Measurements from ENCODE around the gene SHROOM4.

SHROOM4 gene

DNA sequence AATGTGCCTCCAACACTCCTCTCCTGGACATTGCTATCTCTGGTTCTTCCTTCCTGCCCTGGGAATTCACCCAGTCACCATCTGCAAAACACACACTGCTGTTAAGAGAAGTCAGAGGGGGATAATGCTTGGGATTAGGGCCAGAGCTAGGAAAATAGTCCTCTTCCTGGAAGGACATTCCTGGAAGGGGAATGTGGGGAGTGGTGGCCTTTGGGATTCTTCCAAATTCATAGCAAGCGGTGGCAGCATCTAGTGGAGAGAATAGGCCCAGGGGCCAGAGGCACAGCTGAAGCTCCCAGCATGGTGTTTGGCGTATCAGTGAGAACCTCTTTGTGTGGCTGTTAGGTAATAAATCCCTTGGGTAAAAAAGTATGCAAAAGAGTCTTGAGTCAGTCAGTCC, 34.3 kb downstream of the SHROOM4 start:
- no peaks in the 10 kb centered on the region for H3K4me1 ChIP-seq (ENCODE audit: control insufficient read depth, low read length)
- H3K9me2 ChIP-seq (replicated peaks; ENCODE audit: control insufficient read depth, low read length): no peaks in the 10 kb centered on the region
- H3K27me3 ChIP-seq (ENCODE audit: control insufficient read depth, low read length): no peaks in the 10 kb centered on the region
- H3F3A ChIP-seq (ENCODE audit: control insufficient read depth, insufficient read depth): no peaks in the 10 kb centered on the region
- no peaks in the 10 kb centered on the region for H3K36me3 ChIP-seq (ENCODE audit: control insufficient read depth, low read length)
- H3K4me3 ChIP-seq (ENCODE audit: low read length): no peak overlapping the region
- H3K79me2 ChIP-seq (ENCODE audit: control insufficient read depth, low read length): no peaks in the 10 kb centered on the region
- no peak overlapping the region for H3K27ac ChIP-seq (ENCODE audit: low read depth, low read length)
- TF ChIP-seq, protein P1, sequence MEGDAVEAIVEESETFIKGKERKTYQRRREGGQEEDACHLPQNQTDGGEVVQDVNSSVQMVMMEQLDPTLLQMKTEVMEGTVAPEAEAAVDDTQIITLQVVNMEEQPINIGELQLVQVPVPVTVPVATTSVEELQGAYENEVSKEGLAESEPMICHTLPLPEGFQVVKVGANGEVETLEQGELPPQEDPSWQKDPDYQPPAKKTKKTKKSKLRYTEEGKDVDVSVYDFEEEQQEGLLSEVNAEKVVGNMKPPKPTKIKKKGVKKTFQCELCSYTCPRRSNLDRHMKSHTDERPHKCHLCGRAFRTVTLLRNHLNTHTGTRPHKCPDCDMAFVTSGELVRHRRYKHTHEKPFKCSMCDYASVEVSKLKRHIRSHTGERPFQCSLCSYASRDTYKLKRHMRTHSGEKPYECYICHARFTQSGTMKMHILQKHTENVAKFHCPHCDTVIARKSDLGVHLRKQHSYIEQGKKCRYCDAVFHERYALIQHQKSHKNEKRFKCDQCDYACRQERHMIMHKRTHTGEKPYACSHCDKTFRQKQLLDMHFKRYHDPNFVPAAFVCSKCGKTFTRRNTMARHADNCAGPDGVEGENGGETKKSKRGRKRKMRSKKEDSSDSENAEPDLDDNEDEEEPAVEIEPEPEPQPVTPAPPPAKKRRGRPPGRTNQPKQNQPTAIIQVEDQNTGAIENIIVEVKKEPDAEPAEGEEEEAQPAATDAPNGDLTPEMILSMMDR (IDR thresholded peaks at IDR 0.05; ENCODE audit: low read depth, low read length, poor library complexity, severe bottlenecking): no peak
- TF ChIP-seq EZH2phosphoT487 (IDR thresholded peaks at IDR 0.05; ENCODE audit: borderline replicate concordance, low read length): no peak
- H3K4me2 ChIP-seq (ENCODE audit: low read length): no peak overlapping the region
- H4K20me1 ChIP-seq (ENCODE audit: control insufficient read depth, insufficient read depth, low read depth, low read length): no peaks in the 10 kb centered on the region
- no peaks in the 10 kb centered on the region for H3K9me3 ChIP-seq (ENCODE audit: control insufficient read depth, insufficient read depth, low read length)

DNA sequence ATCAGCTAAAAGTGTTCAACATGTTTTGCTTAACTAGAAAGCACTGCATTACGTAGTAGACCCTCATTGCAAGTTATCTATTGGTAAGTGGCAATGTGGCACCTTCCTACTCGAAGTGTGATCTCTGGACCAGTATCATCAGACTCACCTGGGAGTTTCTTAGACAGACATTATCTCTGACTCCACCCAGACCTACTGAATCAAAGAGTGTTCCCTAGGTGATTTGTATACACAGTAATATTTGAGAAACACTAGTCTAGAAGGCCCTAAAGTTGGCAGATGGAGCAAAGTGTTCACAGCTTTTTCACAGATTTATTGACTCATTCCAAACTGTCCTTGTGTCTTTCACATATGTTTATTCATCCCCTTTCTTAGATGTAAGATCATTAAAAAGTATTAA, 35.7 kb downstream of the SHROOM4 start:
- no peaks in the 10 kb centered on the region for H3K9me2 ChIP-seq (replicated peaks; ENCODE audit: control insufficient read depth, low read length)
- no peak overlapping the region for H3K4me3 ChIP-seq (ENCODE audit: low read length)
- no peak overlapping the region for H3K4me2 ChIP-seq (ENCODE audit: low read length)
- no peaks in the 10 kb centered on the region for H3K27me3 ChIP-seq (ENCODE audit: control insufficient read depth, low read length)
- H3K4me1 ChIP-seq (ENCODE audit: control insufficient read depth, low read length): no peaks in the 10 kb centered on the region
- no peaks in the 10 kb centered on the region for H4K20me1 ChIP-seq (ENCODE audit: control insufficient read depth, insufficient read depth, low read depth, low read length)
- TF ChIP-seq, protein P1 (IDR thresholded peaks at IDR 0.05; ENCODE audit: low read depth, low read length, poor library complexity, severe bottlenecking): no peak
- TF ChIP-seq EZH2phosphoT487 (IDR thresholded peaks at IDR 0.05; ENCODE audit: borderline replicate concordance, low read length): no peak
- no peaks in the 10 kb centered on the region for H3K79me2 ChIP-seq (ENCODE audit: control insufficient read depth, low read length)
- H3K36me3 ChIP-seq (ENCODE audit: control insufficient read depth, low read length): no peaks in the 10 kb centered on the region
- no peaks in the 10 kb centered on the region for H3K9me3 ChIP-seq (ENCODE audit: control insufficient read depth, insufficient read depth, low read length)
- no peak overlapping the region for H3K27ac ChIP-seq (ENCODE audit: low read depth, low read length)
- no peaks in the 10 kb centered on the region for H3F3A ChIP-seq (ENCODE audit: control insufficient read depth, insufficient read depth)

DNA sequence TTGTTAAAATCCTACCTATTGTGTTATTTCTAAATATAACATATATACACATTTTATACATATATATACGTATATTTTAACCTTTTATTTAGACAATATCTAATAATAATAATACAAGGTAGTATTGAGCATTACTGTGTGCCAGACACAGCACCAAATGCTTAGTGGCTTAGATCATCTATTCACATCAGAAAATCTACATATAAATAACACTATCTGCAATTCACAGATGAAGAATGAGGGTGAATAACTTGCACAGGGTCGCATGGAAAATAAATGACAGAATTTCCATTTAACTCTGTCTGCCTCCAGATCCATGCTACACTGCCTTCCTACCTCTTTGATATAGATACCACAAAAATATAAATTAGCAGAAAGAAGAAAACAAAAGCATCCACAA, 37.7 kb downstream of the SHROOM4 start:
- H3K79me2 ChIP-seq (ENCODE audit: control insufficient read depth, low read length): no peaks in the 10 kb centered on the region
- TF ChIP-seq, protein P1 (IDR thresholded peaks at IDR 0.05; ENCODE audit: low read depth, low read length, poor library complexity, severe bottlenecking): no peak
- no peak for TF ChIP-seq EZH2phosphoT487 (IDR thresholded peaks at IDR 0.05; ENCODE audit: borderline replicate concordance, low read length)
- H3K27ac ChIP-seq (ENCODE audit: low read depth, low read length): no peak overlapping the region
- no peak overlapping the region for H3K4me2 ChIP-seq (ENCODE audit: low read length)
- no peaks in the 10 kb centered on the region for H3K27me3 ChIP-seq (ENCODE audit: control insufficient read depth, low read length)
- no peaks in the 10 kb centered on the region for H3K4me1 ChIP-seq (ENCODE audit: control insufficient read depth, low read length)
- H4K20me1 ChIP-seq (ENCODE audit: control insufficient read depth, insufficient read depth, low read depth, low read length): no peaks in the 10 kb centered on the region
- H3F3A ChIP-seq (ENCODE audit: control insufficient read depth, insufficient read depth): no peaks in the 10 kb centered on the region
- H3K9me3 ChIP-seq (ENCODE audit: control insufficient read depth, insufficient read depth, low read length): no peaks in the 10 kb centered on the region
- H3K36me3 ChIP-seq (ENCODE audit: control insufficient read depth, low read length): no peaks in the 10 kb centered on the region
- no peak overlapping the region for H3K4me3 ChIP-seq (ENCODE audit: low read length)
- no peaks in the 10 kb centered on the region for H3K9me2 ChIP-seq (replicated peaks; ENCODE audit: control insufficient read depth, low read length)

DNA sequence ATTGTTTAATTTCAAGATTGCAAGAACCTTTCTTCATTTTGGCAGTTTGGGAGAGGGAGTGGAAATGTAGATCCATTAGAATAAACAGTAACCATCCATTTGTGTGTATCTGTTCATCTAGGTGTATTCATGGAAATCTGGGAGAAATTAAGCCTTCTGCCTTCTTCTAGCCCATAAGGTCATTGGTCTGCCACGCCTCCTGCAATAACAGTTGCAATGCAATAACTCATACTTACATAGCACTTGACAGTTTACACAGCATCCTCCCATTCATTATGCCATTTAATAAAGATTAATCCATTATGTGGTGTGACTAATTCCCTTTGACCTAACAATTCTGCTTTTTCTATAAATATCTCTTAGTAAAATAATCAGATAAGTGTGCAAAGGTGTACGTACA, 42.6 kb downstream of the SHROOM4 start:
- no peak for TF ChIP-seq EZH2phosphoT487 (IDR thresholded peaks at IDR 0.05; ENCODE audit: borderline replicate concordance, low read length)
- TF ChIP-seq, protein P1 (IDR thresholded peaks at IDR 0.05; ENCODE audit: low read depth, low read length, poor library complexity, severe bottlenecking): no peak
- H4K20me1 ChIP-seq (ENCODE audit: control insufficient read depth, insufficient read depth, low read depth, low read length): no peaks in the 10 kb centered on the region

More for the DNA sequence above, 42.6 kb downstream of the SHROOM4 start:
- no peak overlapping the region for H3K4me3 ChIP-seq (ENCODE audit: low read length)
- no peaks in the 10 kb centered on the region for H3F3A ChIP-seq (ENCODE audit: control insufficient read depth, insufficient read depth)
- no peak overlapping the region for H3K27ac ChIP-seq (ENCODE audit: low read depth, low read length)
- H3K36me3 ChIP-seq (ENCODE audit: control insufficient read depth, low read length): no peaks in the 10 kb centered on the region
- H3K9me3 ChIP-seq (ENCODE audit: control insufficient read depth, insufficient read depth, low read length): no peaks in the 10 kb centered on the region
- H3K9me2 ChIP-seq (replicated peaks; ENCODE audit: control insufficient read depth, low read length): no peaks in the 10 kb centered on the region
- no peaks in the 10 kb centered on the region for H3K79me2 ChIP-seq (ENCODE audit: control insufficient read depth, low read length)
- H3K27me3 ChIP-seq (ENCODE audit: control insufficient read depth, low read length): no peaks in the 10 kb centered on the region
- H3K4me1 ChIP-seq (ENCODE audit: control insufficient read depth, low read length): no peaks in the 10 kb centered on the region
- H3K4me2 ChIP-seq (ENCODE audit: low read length): no peak overlapping the region

Data from DOHH2 (cell line).